GM12875 (cell line): ENCODE results near the gene C19orf18.

ENCODE experiments used
- H3K4me3 ChIP-seq: one replicate; pipeline ENCODE4 v1.5.1; 2011; ENCODE audit warnings: low read depth, low read length, control low read depth
- CTCF ChIP-seq: IDR thresholded peaks from 2 replicates; pipeline ENCODE4 v1.5.1; 2011; ENCODE audit warnings: low read depth, mild to moderate bottlenecking, control low read depth, inconsistent platforms, low read length, moderate library complexity, borderline replicate concordance; ENCODE audit not compliant: insufficient read depth

C19orf18 gene

GRCh38 chr19:57992841-57993240 lies 18.5 kb upstream of the C19orf18 start:
- H3K4me3 ChIP-seq, result no peak overlapping the region
- no peak for TF ChIP-seq CTCF

GRCh38 chr19:57978586-57979289 lies 4.4 kb upstream of the C19orf18 start:
- no peak for TF ChIP-seq CTCF
- no peak overlapping the region for H3K4me3 ChIP-seq

GRCh38 chr19:57964761-57965160 lies 9.6 kb downstream of the C19orf18 start:
- no peak for TF ChIP-seq CTCF
- H3K4me3 ChIP-seq, result no peak overlapping the region

- no peak for TF ChIP-seq CTCF
- no peak overlapping the region for H3K4me3 ChIP-seq
Observed at GRCh38 chr19:57961785-57962184, 12.5 kb downstream of the C19orf18 start.

- TF ChIP-seq CTCF, result no peak
Observed at GRCh38 chr19:57954996-57955395, 19.3 kb downstream of the C19orf18 start.

GRCh38 chr19:57949702-57950101 lies 24.6 kb downstream of the C19orf18 start:
- no peak overlapping the region for H3K4me3 ChIP-seq
- TF ChIP-seq CTCF, result no peak

More at GRCh38 chr19:57954996-57955395, 19.3 kb downstream of the C19orf18 start:
- no peak overlapping the region for H3K4me3 ChIP-seq

- no peak for TF ChIP-seq CTCF
- H3K4me3 ChIP-seq, result no peak overlapping the region
Observed at GRCh38 chr19:57949296-57949695, 25.0 kb downstream of the C19orf18 start.
